PC-3 (cell line): ENCODE results near the gene HIPK2. TPM values are rescaled to one million over a fixed set of nuclear protein-coding genes. Genes with fewer than 3 reads are reported as not detected.
A peak's percentile ranks its signal among the peaks of the same experiment; 100 is the strongest.

Experiments used
- ATAC-seq: fragments of 200-7000 bp; cut with Tn5 transposase; 2 replicates; pipeline ENCODE4 v1.9.1; 2020; ENCODE audit warnings: mild to moderate bottlenecking, moderate library complexity
- BruUV-seq: library from RNA; stranded (reverse); fragments of 400-500 nt; replicated peaks from 2 replicates; lab custom pipeline; 2021; lab: Mats Ljungman, UMichigan
- CTCF ChIA-PET: fragments of 300-600 bp; sonication (Branson Sonifier 250); formaldehyde crosslinking; loops from one replicate; lab custom pipeline; 2022; ENCODE audit warnings: antibody characterized with exemption; lab: Charles Lee
- POLR2A ChIA-PET: fragments of 300-600 bp; sonication (Branson Sonifier 250); formaldehyde crosslinking; loops from one replicate; lab custom pipeline; 2022; ENCODE audit warnings: antibody characterized with exemption; ENCODE audit not compliant: unreplicated experiment; lab: Charles Lee
- DNase-seq: peaks from one replicate; pipeline ENCODE4 v3.0.0-alpha.2; 2015
- H2AFZ ChIP-seq: fragments of 300-600 bp; sonication (generic); 2 replicates; pipeline ENCODE4 v1.6.0; 2016; ENCODE audit warnings: antibody characterized with exemption, low read length
- H3F3A ChIP-seq: fragments of 300-600 bp; sonication (generic); one replicate; pipeline ENCODE4 v1.6.0; 2017; ENCODE audit warnings: antibody characterized with exemption, low read length, control low read depth, mild to moderate bottlenecking; ENCODE audit not compliant: unreplicated experiment
- H3K27ac ChIP-seq: fragments of 300-600 bp; sonication (generic); 2 replicates; pipeline ENCODE4 v1.5.1; 2016; ENCODE audit warnings: mild to moderate bottlenecking, low read length
- H3K27me3 ChIP-seq: fragments of 300-600 bp; sonication (generic); 2 replicates; pipeline ENCODE4 v1.6.1; 2016; ENCODE audit warnings: low read length, mixed read lengths
- H3K36me3 ChIP-seq: fragments of 300-600 bp; sonication (generic); 2 replicates; pipeline ENCODE4 v1.6.1; 2016; ENCODE audit warnings: low read depth, mixed run types, low read length, mixed read lengths
- H3K4me1 ChIP-seq: fragments of 300-600 bp; sonication (generic); 2 replicates; pipeline ENCODE4 v1.5.1; 2016; ENCODE audit warnings: low read length; ENCODE audit not compliant: insufficient read depth
- H3K4me2 ChIP-seq: fragments of 300-600 bp; sonication (generic); 2 replicates; pipeline ENCODE4 v1.6.0; 2016; ENCODE audit warnings: low read length
- H3K4me3 ChIP-seq: fragments of 300-600 bp; sonication (generic); 2 replicates; pipeline ENCODE4 v1.5.1; 2016; ENCODE audit warnings: mild to moderate bottlenecking, low read length, mixed read lengths
- H3K79me2 ChIP-seq: fragments of 300-600 bp; sonication (generic); 2 replicates; pipeline ENCODE4 v1.6.1; 2017; ENCODE audit warnings: low read length, mixed read lengths
- H3K9ac ChIP-seq: fragments of 300-600 bp; sonication (generic); 2 replicates; pipeline ENCODE4 v1.6.0; 2016; ENCODE audit warnings: mild to moderate bottlenecking, low read length
- H3K9me2 ChIP-seq: fragments of 300-600 bp; sonication (generic); replicated peaks from 2 replicates; pipeline ENCODE4 v1.6.1; 2016; ENCODE audit warnings: mixed run types, low read length, mixed read lengths
- H3K9me3 ChIP-seq: fragments of 300-600 bp; sonication (generic); 2 replicates; pipeline ENCODE4 v1.6.1; 2016; ENCODE audit warnings: low read length, mixed read lengths
- H4K20me1 ChIP-seq: fragments of 300-600 bp; sonication (generic); 2 replicates; pipeline ENCODE4 v1.6.1; 2016; ENCODE audit warnings: low read length, mixed read lengths
- CTCF ChIP-seq: fragments of 300-600 bp; sonication (generic); conservative IDR thresholded peaks from 2 replicates; pipeline ENCODE4 v1.5.1; 2017; ENCODE audit warnings: antibody characterized with exemption, low read depth, mild to moderate bottlenecking, low read length
- EZH2 ChIP-seq: fragments of 300-600 bp; sonication (generic); IDR thresholded peaks from one replicate; pipeline ENCODE4 v1.6.1; 2017; ENCODE audit warnings: antibody characterized with exemption, mild to moderate bottlenecking, low read length; ENCODE audit not compliant: unreplicated experiment
- EZH2phosphoT487 ChIP-seq: fragments of 300-600 bp; sonication (generic); IDR thresholded peaks from 2 replicates; pipeline ENCODE4 v1.6.1; 2018; ENCODE audit warnings: mild to moderate bottlenecking, antibody characterized with exemption, low read length, borderline replicate concordance
- intact Hi-C: fragments of 100-400 bp; cut with micrococcal nuclease; formaldehyde crosslinking; loops from 2 replicates; pipeline ENCODE4 v1.9.0; 2023
- total RNA-seq: library from RNA; depleted of rRNA; stranded (reverse); fragments of >200 nt; gene quantifications from 2 replicates; pipeline ENCODE4 v1.2.3, GENCODE V29; 2014

Gene HIPK2
- total RNA-seq, 1 experiment from 2014 or later: 38.1 TPM

- Histone ChIP-seq H3K9me3 (no peaks in the 10 kb centered on the region), H3K4me1 (peaks cover 70% of the 10 kb centered on the region), H3F3A (no peaks in the 10 kb centered on the region), H3K27ac (peak overlapping the region; percentile 63), H3K27me3 (no peaks in the 10 kb centered on the region), H3K79me2 (peaks cover 96% of the 10 kb centered on the region), H3K4me3 (no peak overlapping the region), H3K36me3 (peaks cover 24% of the 10 kb centered on the region; the same call in 1 of the 2 replicates), H3K9me2 (no peaks in the 10 kb centered on the region), H3K9ac (no peak overlapping the region), H2AFZ (no peak overlapping the region), H4K20me1 (peaks cover 32% of the 10 kb centered on the region), H3K4me2 (peak overlapping the region; percentile 32)
- no peak for TF ChIP-seq EZH2phosphoT487
- ATAC-seq (no peak; the same call in 1 of the 2 replicates), DNase-seq (peak; percentile 32)
- ChIA-PET CTCF (no interaction called here), POLR2A (no interaction called here)
- BruUV-seq: no TSS peak
- intact Hi-C loops: no loop called here
Observed at GRCh38 chr7:139727151-139727705, 50.6 kb downstream of the HIPK2 start.

DNA sequence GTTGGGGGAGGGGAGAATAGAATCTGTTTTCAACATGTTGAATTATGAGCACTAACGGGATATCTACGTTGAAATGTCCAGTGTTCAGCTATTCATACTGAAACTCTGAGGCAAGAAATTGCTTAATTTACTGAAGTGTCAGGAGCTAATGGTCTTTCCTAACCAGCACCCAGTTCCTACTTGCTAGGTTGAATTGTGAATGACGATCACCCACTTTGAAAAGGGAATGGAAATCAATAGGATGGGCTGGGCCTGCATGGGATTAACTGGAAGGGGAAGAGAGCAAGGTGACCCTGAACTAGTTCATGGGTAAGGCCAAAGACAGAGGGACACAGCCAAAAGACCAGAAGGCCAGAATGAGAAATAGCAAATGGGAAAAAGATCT lies 51.3 kb downstream of the HIPK2 start:
- ChIA-PET POLR2A (no interaction called here), CTCF (no interaction called here)
- peaks cover 70% of the 10 kb centered on the region for H3K4me1 ChIP-seq
- TF ChIP-seq EZH2: no peak
- TF ChIP-seq CTCF: no peak
- TF ChIP-seq EZH2phosphoT487: no peak
- H3K27ac ChIP-seq: peak overlapping the region; percentile 63
- DNase-seq: no peak
- ATAC-seq: no peak
- H3K9me3 ChIP-seq: no peaks in the 10 kb centered on the region
- no TSS peak for BruUV-seq
- H3K36me3 ChIP-seq: peaks cover 24% of the 10 kb centered on the region; the same call in 1 of the 2 replicates
- H3K9ac ChIP-seq: no peak overlapping the region; the same call in 1 of the 2 replicates
- H3K4me3 ChIP-seq: no peak overlapping the region
- H3K9me2 ChIP-seq: no peaks in the 10 kb centered on the region
- no peaks in the 10 kb centered on the region for H3F3A ChIP-seq
- H3K79me2 ChIP-seq: peaks cover 98% of the 10 kb centered on the region
- peaks cover 36% of the 10 kb centered on the region for H4K20me1 ChIP-seq
- H3K4me2 ChIP-seq: peak overlapping the region; percentile 32; the same call in 1 of the 2 replicates
- H2AFZ ChIP-seq: no peak overlapping the region
- intact Hi-C loops: no loop called here
- H3K27me3 ChIP-seq: no peaks in the 10 kb centered on the region

GRCh38 chr7:139725858-139726484 lies 51.8 kb downstream of the HIPK2 start:
- Histone ChIP-seq H3K9me3 (no peaks in the 10 kb centered on the region), H4K20me1 (peaks cover 38% of the 10 kb centered on the region), H3K79me2 (peaks cover 98% of the 10 kb centered on the region), H3K36me3 (peaks cover 24% of the 10 kb centered on the region; the same call in 1 of the 2 replicates), H3K4me3 (no peak overlapping the region), H3K27me3 (no peaks in the 10 kb centered on the region), H3K4me1 (peaks cover 70% of the 10 kb centered on the region), H3F3A (no peaks in the 10 kb centered on the region), H3K9ac (0 out of 2 replicates have a peak overlapping the region, but pooled peaks have one; percentile 18), H3K27ac (peak overlapping the region; percentile 63), H3K4me2 (peak overlapping the region; percentile 32), H2AFZ (no peak overlapping the region), H3K9me2 (no peaks in the 10 kb centered on the region)
- intact Hi-C loops: no loop called here
- TF ChIP-seq EZH2phosphoT487: no peak
- no peak for TF ChIP-seq CTCF
- TF ChIP-seq EZH2: no peak
- ATAC-seq (peak; percentile 8; the same call in 1 of the 2 replicates), DNase-seq (no peak)
- ChIA-PET POLR2A (interaction anchor here (0.6 kb wide), 1 partner anchor 73 kb away, joined by 3 read pairs; no protein-coding TSS in a partner anchor), CTCF (interaction anchor here (1.0 kb wide), 1 partner anchor 27 kb away, joined by 3 read pairs; no protein-coding TSS in a partner anchor)
- no TSS peak for BruUV-seq
